Posterior vena cava (tissue), 2 donors: ENCODE measurements around the gene TCF19. TPM values are rescaled to one million over a fixed set of nuclear protein-coding genes. Genes with fewer than 3 reads are reported as not detected.
A peak's percentile ranks its signal among the peaks of the same experiment; 100 is the strongest.

Experiments
- DNase-seq: peaks from one replicate; pipeline ENCODE4 v3.0.0-alpha.2; 2020; ENCODE audit warnings: low spot score
- intact Hi-C, 2 donors: fragments of 100-400 bp; cut with DNase I; formaldehyde crosslinking; loops; one replicate each; pipeline versions ENCODE4 v1.14.1 to v1.14.2; 2022 to 2023
- total RNA-seq, 2 donors: library from RNA; stranded (reverse); fragmentation: NEBNext Ultra II Directional; extraction: Animal tissue kit (Norgen Biotek cat#: 25700); gene quantifications; one replicate each; pipeline ENCODE4 v1.2.1, GENCODE V29; 2021
- donor health status: DM: yes; HTN: yes; CAD: no.
- donor health status: DM: yes; HTN: yes; CAD: no.

The TCF19 gene
- total RNA-seq, 2 donors from 2014 or later, result 3.0 to 4.8 TPM

DNA sequence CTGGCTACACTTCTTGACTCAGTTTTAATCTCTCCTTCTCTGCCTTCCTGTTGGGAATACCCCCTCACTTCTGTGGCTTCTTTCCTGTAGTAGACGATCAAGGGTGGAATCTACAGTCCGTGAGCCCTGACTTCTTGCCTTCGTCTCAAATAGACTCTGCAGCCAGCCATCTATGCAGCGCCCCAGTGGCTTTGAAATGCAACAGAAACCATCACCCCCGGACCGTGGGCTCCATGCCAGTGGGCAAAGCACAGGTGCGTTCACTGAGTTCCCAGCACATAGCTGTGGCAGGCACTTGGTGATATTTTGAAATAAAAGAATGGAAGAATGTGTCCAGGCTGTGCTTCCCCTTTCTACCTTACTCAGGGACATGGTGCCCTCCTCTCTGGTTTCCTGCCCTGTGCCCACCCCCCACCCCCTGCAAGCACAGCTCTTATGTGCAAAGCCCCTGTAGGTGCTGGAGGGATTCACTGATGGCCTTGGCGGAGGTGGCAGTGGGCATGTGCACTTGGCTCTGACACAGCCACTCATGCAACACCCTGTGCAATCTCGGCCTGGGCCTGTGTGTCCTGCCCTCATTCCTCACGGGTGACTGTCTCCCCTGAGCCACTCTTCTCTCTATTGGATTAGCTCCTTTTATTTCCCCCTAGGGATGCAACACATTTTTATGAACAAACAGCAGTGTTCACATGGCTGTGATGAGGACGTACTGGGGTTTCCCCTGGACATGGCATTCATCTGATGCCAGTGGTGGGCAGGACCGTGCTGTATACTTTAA, 32.6 kb upstream of the TCF19 start:
- DNase-seq, result no peak
- intact Hi-C loops, result no loop called here

DNA sequence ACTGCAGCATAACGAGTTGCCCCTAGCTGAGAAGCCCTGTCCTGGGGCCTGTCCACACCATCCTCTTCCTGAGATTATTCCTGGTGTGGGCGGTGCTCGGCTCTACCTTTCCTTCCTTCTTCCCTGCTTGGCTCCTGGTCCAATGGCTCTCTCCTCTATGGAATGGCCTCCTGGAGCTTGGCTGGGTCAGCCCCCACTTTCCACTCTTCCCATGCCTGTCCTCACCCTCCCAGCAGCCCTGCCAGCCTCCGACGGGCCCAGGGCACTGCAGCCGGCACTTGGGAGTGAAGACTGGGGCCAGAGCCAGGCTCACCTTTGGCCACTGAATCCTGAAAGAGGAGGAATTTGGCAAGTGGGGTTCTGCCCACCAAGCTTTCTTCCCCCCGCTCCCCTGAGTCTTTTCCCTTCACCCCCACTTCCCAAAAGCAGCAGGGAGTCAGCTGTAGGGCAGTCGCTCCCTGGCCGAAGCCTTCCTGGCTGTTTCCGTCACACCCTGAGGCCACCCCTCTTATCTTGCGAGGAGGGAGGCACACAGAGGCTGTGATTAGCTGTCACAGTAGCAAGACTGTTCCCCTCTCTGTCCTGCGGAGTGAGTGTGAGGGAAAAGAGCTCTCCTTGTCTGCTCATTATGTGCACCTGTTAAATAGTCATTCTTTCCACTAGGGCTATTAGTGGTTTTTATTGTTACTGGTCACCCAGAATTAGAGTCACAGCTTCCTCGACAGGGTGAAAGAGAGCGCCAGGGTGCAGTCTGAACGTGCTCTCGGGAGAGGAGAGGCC, 31.8 kb upstream of the TCF19 start:
- intact Hi-C loops, result no loop called here
- no peak for DNase-seq

DNA sequence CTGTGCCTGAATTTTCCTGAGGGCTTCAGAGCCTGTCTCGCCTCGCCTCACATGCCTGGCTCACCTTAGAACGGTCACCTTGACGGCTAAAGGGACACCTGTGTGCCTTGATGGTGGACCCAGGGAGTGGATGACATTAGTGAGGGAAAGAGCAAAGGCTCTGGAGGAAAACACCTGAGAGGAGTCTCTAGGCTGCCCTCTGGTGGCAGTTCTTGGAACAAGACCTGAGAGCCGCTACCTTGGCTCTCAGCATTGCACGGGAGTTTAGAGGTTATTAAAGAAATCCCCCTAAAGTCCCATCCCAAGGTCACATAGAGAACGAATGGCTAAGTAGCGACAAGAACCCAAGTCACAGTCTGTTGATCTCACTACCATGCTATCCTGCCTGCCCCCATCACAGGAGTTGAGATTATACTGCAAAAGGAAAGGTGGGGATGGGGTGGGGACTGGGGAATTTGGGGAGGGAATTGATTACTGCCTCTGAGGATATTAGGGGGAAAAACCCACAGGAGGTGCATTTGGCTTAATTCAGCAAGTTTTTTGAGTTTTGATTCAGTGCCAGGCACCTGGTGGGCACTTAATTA, 30.2 kb upstream of the TCF19 start:
- DNase-seq, result no peak
- intact Hi-C loops, result no loop called here

DNA sequence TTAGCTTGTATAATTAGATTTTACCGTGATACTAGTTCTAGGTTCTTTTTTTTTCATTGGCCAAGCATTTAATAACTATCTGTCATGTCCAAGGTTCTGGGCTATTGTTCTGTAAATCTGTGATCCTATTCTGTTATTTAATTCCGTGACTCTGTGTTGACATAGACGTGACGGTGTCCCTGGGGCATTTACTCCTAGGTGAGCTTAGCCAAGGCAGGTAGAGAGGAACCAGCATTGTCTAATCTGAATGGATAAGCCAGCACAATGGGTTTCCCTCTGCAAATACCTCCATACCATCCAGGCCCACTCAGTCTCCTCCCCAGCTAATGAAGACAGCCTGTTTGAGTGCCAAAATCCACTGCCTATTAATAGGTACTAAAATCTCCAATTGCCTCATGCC, 29.3 kb upstream of the TCF19 start:
- DNase-seq, result no peak
- intact Hi-C loops, result no loop called here

DNA sequence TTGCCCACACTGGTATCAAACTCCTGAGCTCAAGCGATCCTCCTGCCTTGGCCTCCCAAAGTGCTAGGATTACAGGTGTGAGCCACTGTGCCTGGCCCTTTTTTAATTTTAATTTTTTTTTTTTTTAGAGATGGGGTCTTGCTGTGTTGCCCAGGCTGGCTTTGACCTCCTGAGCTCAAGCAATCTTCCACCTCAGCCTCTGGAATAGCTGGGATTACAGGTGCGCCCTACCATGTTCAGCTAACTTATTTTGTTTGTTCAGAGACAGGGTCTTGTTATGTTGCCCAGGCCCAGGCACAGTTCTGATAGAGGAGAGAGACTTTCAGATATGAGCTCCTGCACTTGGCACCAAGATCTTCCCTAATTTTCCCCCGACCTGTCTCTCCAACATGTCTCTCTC, 27.6 kb upstream of the TCF19 start:
- intact Hi-C loops, result loop anchor here in 1 of 2 donors (5.0 kb wide), 1 partner anchor 62 kb away; no protein-coding TSS in a partner anchor
- no peak for DNase-seq

DNA sequence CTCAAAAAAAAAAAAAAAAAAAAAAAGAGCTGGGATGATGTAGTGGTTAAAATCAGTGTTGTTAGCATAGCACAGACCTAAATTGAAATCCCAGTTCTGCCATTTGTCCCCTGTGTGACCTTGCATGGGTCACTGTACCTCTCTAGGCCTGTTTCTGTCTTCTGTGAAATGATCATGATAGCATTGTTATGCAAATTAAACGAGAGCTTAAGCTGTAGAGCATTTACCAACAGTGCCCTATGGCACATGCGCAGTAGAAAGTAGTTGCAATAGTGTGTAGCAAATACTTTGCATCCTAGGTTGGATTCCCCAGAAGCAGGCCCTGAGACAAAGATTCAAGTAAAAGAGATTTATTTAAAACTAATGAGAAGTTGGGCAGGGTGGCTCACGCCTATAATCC, 26.8 kb upstream of the TCF19 start:
- intact Hi-C loops, result loop anchor here in 1 of 2 donors (5.0 kb wide), 1 partner anchor 61 kb away; no protein-coding TSS in a partner anchor
- no peak for DNase-seq

DNA sequence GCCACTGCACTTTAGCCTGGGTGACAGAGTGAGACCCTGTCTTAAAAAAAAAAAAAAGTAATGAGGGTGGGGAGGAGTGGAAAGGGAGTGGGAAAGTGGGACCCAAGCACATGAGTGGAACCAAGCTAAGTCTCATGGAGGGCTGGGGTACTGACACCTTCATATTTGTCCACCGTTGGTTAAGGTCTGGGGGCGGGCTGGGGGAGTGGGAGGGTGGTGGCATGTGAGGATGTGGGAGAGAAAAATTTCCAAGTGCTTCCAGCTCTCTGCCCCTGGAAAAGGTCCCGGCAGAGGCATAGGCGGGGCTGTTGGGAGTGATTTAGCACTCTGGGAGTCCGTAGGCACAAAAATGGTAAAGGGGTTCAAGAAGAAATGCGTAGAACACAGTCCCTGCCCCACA, 25.6 kb upstream of the TCF19 start:
- DNase-seq, result no peak
- intact Hi-C loops, result loop anchor here in 1 of 2 donors (5.0 kb wide), 1 partner anchor 59 kb away; no protein-coding TSS in a partner anchor

DNA sequence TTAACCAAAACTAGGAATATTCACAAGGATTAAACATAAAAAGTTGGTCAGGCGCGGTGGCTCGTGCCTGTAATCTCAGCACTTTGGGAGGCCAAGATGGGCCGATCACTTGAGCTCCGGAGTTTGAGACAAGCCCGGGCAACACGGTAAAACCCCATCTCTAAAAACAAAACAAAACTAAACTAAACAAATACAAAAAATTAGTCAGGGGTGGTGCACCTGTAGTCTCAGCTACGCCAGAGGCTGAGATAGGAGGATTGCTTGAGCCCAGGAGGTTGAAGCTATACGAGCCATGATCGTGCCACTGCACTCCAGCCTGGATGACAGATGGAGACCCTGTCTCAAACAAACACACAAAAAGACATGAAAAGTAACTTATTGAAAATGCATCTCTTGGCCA, 22.7 kb upstream of the TCF19 start:
- intact Hi-C loops, result loop anchor here in 1 of 2 donors (5.0 kb wide), 2 partner anchors 57 to 232 kb away; no protein-coding TSS in a partner anchor
- DNase-seq, result no peak

DNA sequence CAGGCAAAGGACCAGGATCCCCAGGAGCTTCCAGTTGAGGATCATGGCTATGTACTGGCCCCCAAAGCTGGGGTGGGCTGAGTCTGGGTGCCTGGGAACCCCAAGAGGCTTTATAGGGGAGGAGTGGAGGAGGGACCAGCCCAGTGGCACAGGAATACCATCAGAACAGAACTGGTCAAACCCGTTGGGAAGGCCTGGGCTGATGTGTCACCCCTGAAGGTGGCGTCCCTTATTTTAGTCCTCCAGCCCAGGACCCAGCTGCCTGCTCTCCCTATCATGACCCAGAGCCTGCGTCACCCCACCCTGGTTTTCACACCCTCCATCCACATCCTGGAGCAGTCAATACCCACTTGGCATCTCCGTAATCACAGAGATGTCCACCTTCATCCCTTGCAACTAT, 19.4 kb upstream of the TCF19 start, which contains the start of gene PSORS1C2:
TSS of gene PSORS1C2 (minus strand) at position 85 of the 400 bp plus-strand sequence. CDS start at position 45, 40 bp downstream.
- intact Hi-C loops, result loop anchor here in 1 of 2 donors (5.0 kb wide), 2 partner anchors 53 to 228 kb away; no protein-coding TSS in a partner anchor
- no peak for DNase-seq

DNA sequence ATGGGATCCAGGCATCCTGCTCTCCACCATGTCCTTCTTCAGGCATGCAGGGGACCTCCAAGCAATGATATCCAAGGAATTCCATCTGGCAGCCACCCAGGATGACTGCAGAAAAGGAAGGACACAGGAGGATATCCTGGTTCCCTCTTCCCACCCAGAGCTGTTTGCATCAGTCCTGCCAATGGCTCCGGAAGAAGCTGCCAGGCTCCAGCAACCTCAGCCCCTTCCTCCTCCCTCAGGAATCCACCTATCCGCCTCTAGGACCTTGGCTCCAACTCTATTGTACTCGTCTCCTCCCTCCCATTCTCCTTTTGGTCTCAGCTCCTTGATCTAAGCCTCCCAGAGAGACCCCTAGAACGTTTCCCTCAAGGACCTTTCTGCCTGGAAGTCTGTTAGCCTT, 18.8 kb upstream of the TCF19 start:
- intact Hi-C loops, result loop anchor here in 1 of 2 donors (5.0 kb wide), 2 partner anchors 53 to 228 kb away; no protein-coding TSS in a partner anchor
- no peak for DNase-seq

DNA sequence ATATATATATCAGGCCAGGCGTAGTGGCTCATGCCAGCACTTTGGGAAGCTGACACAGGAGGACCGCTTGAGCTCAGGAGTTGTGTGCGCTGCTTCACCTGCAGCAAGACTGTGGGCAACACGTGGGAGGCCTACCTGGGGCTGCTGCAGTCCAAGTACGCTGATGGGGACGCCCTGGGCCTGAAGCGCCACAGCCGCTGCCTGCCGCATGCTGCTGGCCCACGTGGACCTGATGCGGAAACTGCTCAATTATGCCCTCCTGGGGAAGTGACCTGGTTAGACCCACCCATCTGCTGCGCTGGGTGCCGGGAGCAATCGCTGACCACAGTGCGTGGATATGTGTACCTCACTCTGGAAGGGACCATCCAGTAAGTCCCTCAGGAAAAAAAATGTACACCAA, 17.7 kb upstream of the TCF19 start:
- intact Hi-C loops, result loop anchor here in 1 of 2 donors (5.0 kb wide), 1 partner anchor 227 kb away; no protein-coding TSS in a partner anchor

DNA sequence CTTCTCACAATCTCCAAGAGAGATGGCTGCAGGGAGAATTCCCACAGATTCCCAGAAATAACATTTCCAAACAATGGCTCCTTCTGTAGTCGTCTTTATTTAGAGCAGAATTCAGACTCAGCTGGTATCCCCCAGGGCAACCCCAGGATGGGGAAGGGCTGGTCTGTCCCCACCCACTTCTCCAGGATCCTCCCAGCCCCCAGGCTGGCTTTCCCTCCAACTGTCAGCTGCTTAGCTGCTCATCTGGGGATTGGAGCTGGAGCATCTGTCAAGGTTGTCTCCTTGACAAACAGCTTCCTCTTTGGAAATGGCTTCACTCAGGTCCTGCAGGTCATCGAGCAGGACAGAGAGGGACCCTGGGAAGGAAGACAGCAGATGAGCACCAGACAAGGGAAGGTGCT, 16.0 kb upstream of the TCF19 start:
- no peak for DNase-seq
- intact Hi-C loops, result loop anchor here in 1 of 2 donors (5.0 kb wide), 1 partner anchor 225 kb away; no protein-coding TSS in a partner anchor

More for the DNA sequence above, 17.7 kb upstream of the TCF19 start:
- DNase-seq, result no peak

DNA sequence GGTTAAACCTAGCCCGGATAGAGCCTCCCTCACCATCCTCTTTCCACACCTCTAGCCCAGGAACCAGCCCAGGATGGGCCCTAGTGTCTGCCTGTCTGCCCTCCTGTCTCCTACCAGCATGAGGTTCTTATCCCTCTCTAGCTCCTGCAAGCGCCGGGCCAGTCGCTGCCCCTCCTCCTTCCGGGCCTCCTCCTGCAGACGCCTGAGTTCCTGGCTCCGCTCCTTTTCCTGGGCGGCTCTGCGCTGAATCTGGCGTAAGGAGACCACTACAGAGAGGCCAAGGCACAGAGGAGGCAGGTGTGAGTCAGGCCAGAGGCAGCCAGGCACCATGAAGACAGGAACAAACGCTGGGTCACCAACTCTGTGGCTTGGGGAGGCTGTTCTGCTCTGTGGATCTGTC, 15.2 kb upstream of the TCF19 start:
- DNase-seq, result peak; percentile 89
- intact Hi-C loops, result loop anchor here in 1 of 2 donors (5.0 kb wide), 1 partner anchor 224 kb away; no protein-coding TSS in a partner anchor

DNA sequence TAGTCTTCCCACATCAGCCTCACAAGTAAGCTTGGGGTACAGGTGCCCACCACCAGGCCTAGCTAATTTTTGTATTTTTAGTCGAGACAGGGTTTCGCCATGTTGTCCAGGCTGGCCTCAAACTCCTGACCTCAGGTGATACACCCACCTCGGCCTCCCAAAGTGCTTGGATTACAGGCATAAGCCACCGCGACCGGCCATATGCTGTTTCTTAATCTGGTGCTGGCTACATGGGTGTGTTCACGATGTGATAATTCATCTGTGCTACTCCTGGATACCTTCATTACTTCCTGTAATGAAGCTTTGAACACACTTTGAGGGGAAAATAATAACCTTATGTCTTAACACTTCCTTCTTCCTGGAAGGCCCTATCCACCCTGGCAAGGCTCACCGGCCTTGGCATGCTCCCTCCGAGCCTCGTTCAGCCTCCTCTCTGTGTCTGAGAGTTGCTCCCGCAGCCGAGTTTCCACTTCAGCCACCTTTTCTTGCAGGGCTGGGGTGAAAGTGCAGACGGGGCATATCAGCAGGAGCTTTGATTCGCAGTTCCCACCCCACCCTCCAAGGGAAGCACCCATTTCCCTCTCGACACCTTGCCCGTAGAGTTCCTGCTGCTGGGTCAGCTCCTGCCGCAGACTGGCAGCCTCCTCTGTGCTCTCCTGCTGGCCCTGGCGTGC, 14.0 kb upstream of the TCF19 start:
- intact Hi-C loops, result loop anchor here in 1 of 2 donors (5.0 kb wide), 1 partner anchor 223 kb away; no protein-coding TSS in a partner anchor
- no peak for DNase-seq

DNA sequence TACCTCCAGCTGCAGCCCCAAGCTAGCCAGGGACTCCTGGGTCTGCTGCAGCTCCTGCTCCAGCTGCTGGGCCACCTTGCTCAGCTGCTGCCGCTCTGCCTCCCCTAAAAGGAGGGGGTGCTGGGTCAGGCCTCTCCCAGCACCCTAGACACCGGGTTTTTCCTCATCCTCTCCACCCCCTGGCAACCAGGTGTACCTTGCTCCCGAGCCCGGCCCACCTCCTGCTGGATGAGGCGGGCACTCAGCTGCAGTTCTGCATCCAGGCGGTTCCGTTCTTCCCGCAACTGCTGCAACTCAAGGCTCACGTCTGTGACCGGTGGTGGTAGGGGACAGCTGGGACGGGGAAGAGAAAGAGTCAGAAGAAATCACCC, 13.4 kb upstream of the TCF19 start:
- intact Hi-C loops, result loop anchor here in 1 of 2 donors (5.0 kb wide), 1 partner anchor 222 kb away; no protein-coding TSS in a partner anchor
- no peak for DNase-seq

DNA sequence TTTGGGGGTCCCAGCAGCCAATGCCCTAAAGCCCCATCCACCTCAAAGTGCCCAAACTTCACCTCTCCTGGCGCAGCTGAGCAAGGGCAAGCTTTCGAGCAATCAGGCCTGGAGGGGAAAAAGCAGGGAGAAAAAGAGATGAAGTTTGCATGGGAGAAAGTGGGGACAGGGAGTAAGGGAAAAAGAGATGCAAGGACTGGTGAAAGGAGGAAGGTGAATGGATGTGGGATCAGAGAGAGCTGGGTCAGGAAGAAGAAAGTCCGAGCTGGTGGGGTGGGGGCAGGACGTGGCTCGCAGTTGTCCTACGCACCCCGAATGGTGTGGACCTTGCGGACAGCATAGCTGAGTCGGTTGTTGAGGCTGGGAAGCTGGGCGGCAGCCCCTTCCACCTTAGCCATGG, 13.0 kb upstream of the TCF19 start:
- intact Hi-C loops, result no loop called here
- no peak for DNase-seq

DNA sequence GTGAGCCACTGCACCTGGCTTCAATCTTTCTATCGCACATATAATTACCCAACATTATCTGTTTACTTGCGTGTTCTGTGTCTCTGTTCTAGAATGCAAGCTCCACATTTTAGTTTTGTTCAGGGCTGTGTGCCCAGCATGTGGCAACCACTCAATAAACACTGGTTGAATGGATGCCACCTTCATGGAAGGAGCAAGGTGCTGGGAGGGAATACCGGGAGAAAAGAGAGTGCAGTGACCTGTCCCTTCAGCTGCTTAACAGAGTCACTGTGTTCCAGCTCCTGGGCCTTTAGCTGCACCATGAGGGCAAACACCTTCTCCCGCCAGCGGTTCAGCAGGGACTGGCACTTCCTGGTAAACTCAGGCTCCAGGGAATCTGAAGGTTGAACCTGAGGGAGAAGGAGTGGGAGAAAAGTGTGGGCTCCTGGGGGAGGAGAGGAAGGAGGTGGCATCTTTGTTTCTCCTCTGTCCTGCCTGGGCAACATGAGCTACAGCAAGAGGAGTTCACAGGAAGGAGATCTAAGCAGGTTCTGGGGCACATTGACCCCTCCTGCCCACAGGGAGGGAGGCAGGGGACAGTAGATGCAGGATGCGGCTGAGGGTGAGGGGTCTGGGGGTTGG, 8.5 kb upstream of the TCF19 start:
- intact Hi-C loops, result no loop called here
- no peak for DNase-seq

DNA sequence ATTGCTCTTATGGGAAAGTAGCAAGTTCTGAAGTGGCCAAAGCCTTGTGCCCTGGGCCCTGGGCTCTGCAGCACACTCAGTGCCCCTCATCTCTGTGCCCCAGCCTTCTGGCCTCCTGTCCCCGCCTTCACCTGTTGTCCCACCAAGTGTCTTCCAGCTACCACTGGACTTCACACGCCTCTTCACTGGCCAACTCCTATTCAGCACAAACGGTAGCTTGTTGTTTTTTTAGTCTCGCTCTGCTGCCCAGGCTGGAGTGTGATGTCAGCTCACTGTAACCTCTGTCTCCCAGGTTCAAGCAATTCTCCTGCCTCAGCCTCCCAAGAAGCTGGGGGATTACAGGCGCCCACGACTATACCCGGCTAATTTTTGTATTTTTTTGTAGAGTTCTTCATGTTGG, 5.6 kb upstream of the TCF19 start:
- DNase-seq, result no peak
- intact Hi-C loops, result no loop called here
